ACHN (cell line): ENCODE results near the gene GOLGA6L4.
"Not testable (repeated sequence)": the region's sequence is repeated elsewhere in the genome, so short reads cannot be mapped to it uniquely, and the experiment has no call there.

Source experiments
- DNase-seq: peaks from one replicate; pipeline ENCODE4 v3.0.0-alpha.2; 2015
- in situ Hi-C: cut with HindIII; loops from 2 replicates; pipeline ENCODE4 v1.10.0; 2017; ENCODE audit warnings: low sequenced_read_pairs, low pct_ligation_motif_present, low pct_unique_long_range_greater_than_20kb

The GOLGA6L4 gene, protein sequence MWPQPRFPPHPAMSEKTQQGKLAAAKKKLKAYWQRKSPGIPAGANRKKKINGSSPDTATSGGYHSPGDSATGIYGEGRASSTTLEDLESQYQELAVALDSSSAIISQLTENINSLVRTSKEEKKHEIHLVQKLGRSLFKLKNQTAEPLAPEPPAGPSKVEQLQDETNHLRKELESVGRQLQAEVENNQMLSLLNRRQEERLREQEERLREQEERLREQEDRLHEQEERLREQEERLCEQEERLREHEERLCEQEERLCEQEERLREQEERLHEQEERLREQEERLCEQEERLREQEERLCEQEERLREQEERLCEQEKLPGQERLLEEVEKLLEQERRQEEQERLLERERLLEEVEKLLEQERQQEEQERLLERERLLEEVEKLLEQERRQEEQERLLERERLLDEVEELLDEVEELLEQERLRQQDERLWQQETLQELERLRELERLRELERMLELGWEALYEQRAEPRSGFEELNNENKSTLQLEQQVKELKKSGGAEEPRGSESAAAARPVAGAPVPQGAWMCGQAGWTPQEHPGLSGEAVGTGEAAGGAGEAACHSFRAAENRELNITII

GRCh38 chr15:84235573-84235972 lies at the start of gene GOLGA6L4:
GOLGA6L4 (plus strand) TSS chr15:84235773; CDS start chr15:84235835, 62 bp downstream.
- DNase-seq, in situ Hi-C loops: not testable (repeated sequence)

DNA sequence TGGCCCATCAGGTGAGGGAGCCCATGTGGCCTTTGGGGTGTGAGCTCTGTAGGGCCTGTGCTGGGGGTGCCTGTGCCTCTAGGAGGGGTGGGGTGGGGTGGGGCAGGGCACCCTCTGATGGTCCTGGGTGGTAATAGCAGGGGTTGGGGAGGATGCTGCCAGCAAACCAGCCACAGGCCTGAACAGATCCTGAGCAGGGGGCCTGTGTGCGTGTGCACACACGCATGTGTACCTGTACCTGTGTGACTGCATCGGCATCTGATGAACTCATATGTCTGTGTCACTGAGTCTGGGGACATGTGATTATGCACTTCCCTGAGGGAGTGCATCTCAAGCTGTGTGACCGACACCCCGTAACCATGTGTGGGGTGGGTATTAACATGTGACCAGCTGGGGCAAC lies 42.6 kb upstream of the GOLGA6L4 start:
- DNase-seq, in situ Hi-C loops: not testable (repeated sequence)

GRCh38 chr15:84195603-84196002 lies 40.0 kb upstream of the GOLGA6L4 start:
- in situ Hi-C loops, DNase-seq: not testable (repeated sequence)

DNA sequence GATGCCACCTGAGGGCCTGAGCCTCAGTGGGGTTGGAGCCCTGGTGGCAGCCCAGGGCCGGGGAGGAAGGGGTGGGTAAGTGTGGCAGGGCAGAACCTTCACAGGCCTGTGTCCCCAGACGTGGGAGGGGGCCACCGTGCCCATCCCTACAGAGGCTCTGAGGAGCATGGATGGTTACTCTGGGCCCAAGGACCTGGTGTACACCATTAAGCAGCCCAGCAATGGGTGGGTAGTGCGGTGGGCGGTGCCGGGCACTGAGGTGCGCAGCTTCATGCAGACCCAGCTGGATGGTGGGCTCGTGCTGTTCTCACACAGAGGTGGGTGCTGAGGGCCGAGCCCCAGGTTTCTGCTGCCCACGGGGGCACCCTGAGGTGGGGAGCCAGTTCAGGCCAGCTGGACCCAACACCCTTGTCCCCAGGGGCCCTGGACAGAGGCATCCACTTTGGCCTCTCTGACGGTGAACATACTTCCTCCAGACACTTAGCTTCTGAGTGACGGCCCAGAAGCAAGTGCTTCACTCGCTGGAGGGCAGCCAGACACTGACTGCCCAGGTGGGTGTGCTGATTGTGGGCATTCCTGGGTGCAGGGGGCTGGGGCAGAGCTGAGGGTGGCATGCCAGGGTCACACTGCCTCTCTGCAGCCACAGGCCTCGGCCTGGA lies 38.9 kb upstream of the GOLGA6L4 start:
- in situ Hi-C loops, DNase-seq: not testable (repeated sequence)

DNA sequence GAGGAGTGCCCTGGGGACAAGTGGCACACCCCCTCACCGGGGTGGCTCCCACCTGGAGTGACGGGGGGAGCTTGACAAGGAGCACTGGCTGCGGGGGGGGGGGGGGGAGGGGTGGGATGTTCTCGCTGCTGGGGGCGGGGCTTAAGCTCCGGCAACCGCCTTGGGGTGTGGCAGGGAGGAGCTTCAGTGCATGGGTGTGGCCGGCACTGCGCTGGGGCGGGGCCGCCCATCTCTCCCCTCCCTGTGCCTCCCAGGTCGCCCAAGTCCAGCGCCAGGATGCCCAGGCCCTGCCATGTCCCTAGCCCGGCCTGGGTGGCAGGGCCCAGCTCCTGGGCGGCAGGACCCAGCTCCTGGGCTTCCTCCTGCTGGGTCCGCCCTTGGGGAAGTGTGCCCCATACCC lies 35.7 kb upstream of the GOLGA6L4 start:
- in situ Hi-C loops, DNase-seq: not testable (repeated sequence)

DNA sequence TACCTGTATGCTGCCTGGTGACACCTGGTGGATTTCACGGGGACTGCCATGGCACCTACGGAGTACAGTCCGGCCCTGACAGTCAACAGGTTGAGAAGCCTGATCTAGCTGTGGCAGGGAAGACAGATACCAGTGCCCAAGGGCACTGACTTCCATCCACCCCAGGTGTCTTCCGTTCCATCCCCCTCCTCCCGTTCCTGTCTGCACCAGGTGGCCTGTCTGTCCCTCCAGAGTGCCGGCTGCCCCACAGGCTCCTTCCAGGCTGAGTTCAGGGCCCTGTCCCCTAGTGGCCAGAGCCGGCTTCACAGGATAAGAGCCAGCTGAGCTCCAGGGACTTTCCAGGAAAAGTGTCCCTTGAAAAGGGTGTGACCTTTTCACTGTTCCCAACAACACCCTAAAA lies 10.9 kb downstream of the GOLGA6L4 start:
- in situ Hi-C loops, DNase-seq: not testable (repeated sequence)
